H1 (cell line): ENCODE data around the gene NEO1. TPM values are rescaled to one million over a fixed set of nuclear protein-coding genes. Genes with fewer than 3 reads are reported as not detected.

Source experiments
- CTCF ChIA-PET: fragments of 300-600 bp; sonication (Branson Sonifier 250); formaldehyde crosslinking; loops from one replicate; lab custom pipeline; 2021; ENCODE audit not compliant: partially characterized antibody; lab: Charles Lee
- POLR2A ChIA-PET: fragments of 300-600 bp; sonication (Branson Sonifier 250); formaldehyde crosslinking; loops from one replicate; lab custom pipeline; 2021; ENCODE audit warnings: inconsistent platforms; ENCODE audit not compliant: partially characterized antibody; lab: Charles Lee
- DNase-seq, 2 experiments: peaks; one replicate each; pipeline versions ENCODE4 v3.0.0 to v3.0.0-alpha.2; 2010 to 2022; ENCODE audit warnings: low spot score in 2 of 2, low read depth in 1 of 2, mixed read lengths in 1 of 2
- FAIRE-seq: peaks from 2 replicates; lab custom pipeline; 2011; peaks lifted over from hg19 to GRCh38; lab: Jason Lieb, UNC
- H2AFZ ChIP-seq: 2 replicates; pipeline ENCODE4 v1.8.1; 2012; ENCODE audit warnings: low read length, inconsistent platforms
- H2AK5ac ChIP-seq: 2 replicates; pipeline ENCODE4 v1.6.1; 2013; ENCODE audit warnings: low read depth, low read length
- H2BK120ac ChIP-seq: replicated peaks from 2 replicates; pipeline ENCODE3; 2013; ENCODE audit warnings: low read depth, low read length, inconsistent platforms
- H2BK12ac ChIP-seq: 2 replicates; pipeline ENCODE4 v1.6.1; 2013; ENCODE audit warnings: low read depth, low read length
- H2BK15ac ChIP-seq: 2 replicates; pipeline ENCODE4 v1.6.1; 2013; ENCODE audit warnings: low read length
- H2BK20ac ChIP-seq: 2 replicates; pipeline ENCODE4 v1.6.1; 2013; ENCODE audit warnings: low read length
- H2BK5ac ChIP-seq: 2 replicates; pipeline ENCODE4 v1.6.1; 2013; ENCODE audit warnings: low read depth, low read length
- H3K14ac ChIP-seq: 2 replicates; pipeline ENCODE4 v1.6.1; 2013; ENCODE audit warnings: inconsistent platforms; ENCODE audit not compliant: insufficient read length
- H3K18ac ChIP-seq: 2 replicates; pipeline ENCODE4 v1.6.1; 2013; ENCODE audit warnings: low read length; ENCODE audit errors: extremely low read depth
- H3K23ac ChIP-seq: 2 replicates; pipeline ENCODE4 v1.6.1; 2013; ENCODE audit warnings: inconsistent platforms; ENCODE audit not compliant: insufficient read length
- H3K23me2 ChIP-seq: 2 replicates; pipeline ENCODE4 v1.6.1; 2013; ENCODE audit warnings: low read depth, low read length
- H3K27ac ChIP-seq: 2 replicates; pipeline ENCODE4 v1.6.1; 2011; ENCODE audit warnings: low read depth, low read length, inconsistent platforms
- H3K27me3 ChIP-seq, 4 experiments: replicated peaks in 1 of 4; 1 replicate in 1 of 4; 2 replicates in 3 of 4; pipeline versions ENCODE4 v1.6.1 to v1.8.1; 2011 to 2013; ENCODE audit warnings: low read length in 3 of 4, mild to moderate bottlenecking in 3 of 4, inconsistent platforms in 2 of 4, mixed read lengths in 2 of 4, moderate library complexity in 1 of 4; ENCODE audit not compliant: control insufficient read depth in 3 of 4, insufficient read depth in 3 of 4; ENCODE audit errors: extremely low read depth in 1 of 4
- H3K36me3 ChIP-seq, 4 experiments: 2 replicates each; pipeline versions ENCODE4 v1.6.1 to v1.8.1; 2011 to 2013; ENCODE audit warnings: mild to moderate bottlenecking in 4 of 4, low read length in 3 of 4, moderate library complexity in 2 of 4, control low read depth in 1 of 4, inconsistent platforms in 1 of 4; ENCODE audit not compliant: insufficient read depth in 4 of 4, control insufficient read depth in 2 of 4
- H3K4ac ChIP-seq: replicated peaks from 2 replicates; pipeline ENCODE3; 2013; ENCODE audit warnings: low read length, low read depth, mixed read lengths, inconsistent platforms; ENCODE audit not compliant: insufficient read length
- H3K4me1 ChIP-seq, 4 experiments: replicated peaks in 1 of 4; 1 replicate in 1 of 4; 2 replicates in 3 of 4; pipeline versions ENCODE4 v1.6.1 to v1.8.1; 2011 to 2013; ENCODE audit warnings: low read length in 3 of 4, inconsistent platforms in 2 of 4, mixed read lengths in 1 of 4; ENCODE audit not compliant: insufficient read depth in 4 of 4, control insufficient read depth in 3 of 4
- H3K4me2 ChIP-seq, 2 experiments: 2 replicates each; pipeline versions ENCODE4 v1.6.1 to v1.8.1; 2011 to 2013; ENCODE audit warnings: low read depth in 2 of 2, low read length in 2 of 2, control low read depth in 1 of 2, inconsistent platforms in 1 of 2, mild to moderate bottlenecking in 1 of 2; ENCODE audit not compliant: insufficient read depth in 1 of 2
- H3K4me3 ChIP-seq, 4 experiments: fragments of 200-600, 300-600 bp in 1 of 4; sonication (generic), shearing (Covaris generic), sonication (Bioruptor Twin) in 1 of 4; 2 replicates each; pipeline versions ENCODE4 v1.5.1 to v1.8.1; 2011 to 2016; ENCODE audit warnings: low read length in 4 of 4, low read depth in 3 of 4, control low read depth in 2 of 4, inconsistent platforms in 2 of 4, mild to moderate bottlenecking in 2 of 4, mixed read lengths in 1 of 4, moderate library complexity in 1 of 4; ENCODE audit not compliant: insufficient read depth in 2 of 4; ENCODE audit errors: extremely low read depth in 1 of 4
- H3K56ac ChIP-seq: replicated peaks from 2 replicates; pipeline ENCODE3; 2013; ENCODE audit warnings: low read depth, mild to moderate bottlenecking, mixed read lengths, low read length, inconsistent platforms; ENCODE audit not compliant: insufficient read length
- H3K79me1 ChIP-seq: 2 replicates; pipeline ENCODE4 v1.6.1; 2013; ENCODE audit warnings: low read depth, low read length, control low read depth
- H3K79me2 ChIP-seq, 2 experiments: 2 replicates each; pipeline versions ENCODE4 v1.6.1 to v1.8.1; 2012 to 2013; ENCODE audit warnings: low read length in 2 of 2, mild to moderate bottlenecking in 2 of 2, inconsistent platforms in 1 of 2; ENCODE audit not compliant: insufficient read depth in 2 of 2, control insufficient read depth in 1 of 2
- H3K9ac ChIP-seq, 4 experiments: replicated peaks in 1 of 4; 1 replicate in 1 of 4; 2 replicates in 3 of 4; pipeline versions ENCODE4 v1.6.1 to v1.8.1; 2011 to 2013; ENCODE audit warnings: low read depth in 3 of 4, low read length in 3 of 4, control low read depth in 2 of 4, mild to moderate bottlenecking in 2 of 4, moderate library complexity in 2 of 4, inconsistent platforms in 1 of 4; ENCODE audit errors: extremely low read depth in 1 of 4
- H3K9me3 ChIP-seq, 2 experiments: 2 replicates each; pipeline versions ENCODE4 v1.6.1 to v1.8.1; 2012 to 2013; ENCODE audit warnings: mild to moderate bottlenecking in 2 of 2, moderate library complexity in 2 of 2, control low read depth in 1 of 2, inconsistent platforms in 1 of 2, low read depth in 1 of 2, low read length in 1 of 2, mixed read lengths in 1 of 2; ENCODE audit not compliant: insufficient read depth in 2 of 2
- H4K20me1 ChIP-seq, 2 experiments: replicated peaks in 1 of 2; 2 replicates each; pipeline versions ENCODE3 to v1.8.1; 2011 to 2013; ENCODE audit warnings: inconsistent platforms in 2 of 2, low read length in 2 of 2, mild to moderate bottlenecking in 1 of 2; ENCODE audit not compliant: insufficient read depth in 2 of 2, control insufficient read depth in 1 of 2
- H4K5ac ChIP-seq: 2 replicates; pipeline ENCODE4 v1.6.1; 2013; ENCODE audit warnings: low read length, low read depth, mixed read lengths, inconsistent platforms; ENCODE audit not compliant: insufficient read length
- H4K8ac ChIP-seq: 2 replicates; pipeline ENCODE4 v1.8.0; 2013; ENCODE audit warnings: mild to moderate bottlenecking, moderate library complexity, low read length, inconsistent platforms; ENCODE audit not compliant: insufficient read depth; ENCODE audit errors: extremely low read depth
- H4K91ac ChIP-seq: replicated peaks from 2 replicates; pipeline ENCODE3; 2013; ENCODE audit warnings: low read length, mixed read lengths, inconsistent platforms; ENCODE audit not compliant: insufficient read length
- BRCA1 ChIP-seq: IDR thresholded peaks from 2 replicates; pipeline ENCODE4 v1.6.1; 2012; ENCODE audit warnings: low read depth, low read length, improper control_type of control experiment
- GABPA ChIP-seq: IDR thresholded peaks from 2 replicates; pipeline ENCODE4 v1.6.1; 2011; ENCODE audit warnings: mild to moderate bottlenecking, low read length, moderate library complexity, borderline replicate concordance; ENCODE audit not compliant: insufficient read depth
- HDAC2 ChIP-seq, 2 experiments: fragments of 300-600 bp in 1 of 2; sonication (generic) in 1 of 2; IDR thresholded peaks; 2 replicates each; pipeline ENCODE4 v1.6.1; 2011 to 2012; ENCODE audit warnings: low read depth in 2 of 2, low read length in 2 of 2, mild to moderate bottlenecking in 2 of 2, moderate library complexity in 2 of 2, borderline replicate concordance in 1 of 2, inconsistent platforms in 1 of 2
- NRF1 ChIP-seq: IDR thresholded peaks from 2 replicates; pipeline ENCODE4 v1.6.1; 2011; ENCODE audit warnings: mild to moderate bottlenecking, low read depth, low read length, improper control_type of control experiment
- POLR2A ChIP-seq, 2 experiments: IDR thresholded peaks; 1 replicate in 1 of 2; 2 replicates in 1 of 2; pipeline ENCODE4 v1.6.1; 2011; ENCODE audit warnings: low read depth in 2 of 2, low read length in 2 of 2, mild to moderate bottlenecking in 2 of 2; ENCODE audit errors: control extremely low read depth in 1 of 2
- SIRT6 ChIP-seq: IDR thresholded peaks from one replicate; pipeline ENCODE4 v1.7.1; 2012; ENCODE audit warnings: low read length, inconsistent platforms
- TBP ChIP-seq: IDR thresholded peaks from 2 replicates; pipeline ENCODE4 v1.6.1; 2011; ENCODE audit warnings: low read depth, low read length, improper control_type of control experiment
- WGBS, 2 experiments: shearing (Covaris generic) in 1 of 2; methylation state at CpG; one replicate each; pipeline versions ENCODE4 v1.1.6 to v1.1.7; 2013 to 2015; ENCODE audit warnings: low lambda C conversion rate in 2 of 2, mixed read lengths in 2 of 2, inconsistent platforms in 1 of 2, low coverage in 1 of 2, missing lambda C conversion rate in 1 of 2; ENCODE audit not compliant: insufficient replicate concordance in 2 of 2, insufficient coverage in 1 of 2, insufficient read length in 1 of 2; ENCODE audit errors: extremely low coverage in 1 of 2, missing lambda C conversion rate in 1 of 2; 5-methylcytosine and 5-hydroxymethylcytosine counted together
- polyA plus RNA-seq, 7 experiments: library from polyadenylated mRNA; depleted of rRNA in 3 of 7; stranded (reverse) in 5 of 7; unstranded in 2 of 7; fragments of >200 nt in 5 of 7; fragments of 200-250 nt in 2 of 7; gene quantifications; 1 replicate in 5 of 7; 2 replicates in 1 of 7; 4 replicates in 1 of 7; pipeline versions ENCODE4 v1.2.1 to v1.2.3, GENCODE V29; 2011 to 2013; ENCODE audit warnings: missing spikeins in 2 of 7, mixed read lengths in 2 of 7
- total RNA-seq: library from RNA; stranded (reverse); fragmentation: NEBNext Ultra II Directional; extraction: Animal tissue kit (Norgen Biotek cat#: 25700); gene quantifications from 2 replicates; pipeline ENCODE4 v1.2.1, GENCODE V29; 2021
- TF ChIP-seq, protein P1 (sequence below), 3 experiments: IDR thresholded peaks; 1 replicate in 2 of 3; 2 replicates in 1 of 3; pipeline versions ENCODE4 v1.5.1 to v1.6.1; 2011; ENCODE audit warnings: low read length in 3 of 3, mild to moderate bottlenecking in 3 of 3, inconsistent platforms in 2 of 3, low read depth in 1 of 3, moderate library complexity in 1 of 3; ENCODE audit not compliant: insufficient read depth in 1 of 3; ENCODE audit errors: control extremely low read depth in 1 of 3

The NEO1 gene
- total and polyA plus RNA-seq, 2 of the 8 experiments (the other 6 are each of a cell fraction or from before 2014, with no cell fraction given) = 36.0 to 51.0 TPM

- Histone ChIP-seq H4K20me1 (no peaks in the 10 kb centered on the region), H3K23me2 (no peaks in the 10 kb centered on the region), H3K23ac (no peak overlapping the region), H3K4ac (no peak overlapping the region), H3K18ac (no peak overlapping the region), H2BK12ac (no peak overlapping the region), H3K36me3 (peaks cover 8 to 20% (median 15%) of the 10 kb centered on the region in 4 experiments; a peak in 7 of 8 replicates), H2BK15ac (no peak overlapping the region), H3K79me1 (no peaks in the 10 kb centered on the region), H3K9ac (0 out of 7 replicates have a peak overlapping the region, but pooled peaks of 1 of the 4 experiments have one; percentile 19), H3K27me3 (no peaks in the 10 kb centered on the region), H4K91ac (no peak overlapping the region), H3K4me2 (no peak overlapping the region), H3K27ac (no peak overlapping the region), H3K14ac (no peak overlapping the region), H4K8ac (no peak overlapping the region), H3K56ac (no peak overlapping the region), H3K4me3 (no peak overlapping the region), H4K5ac (no peak overlapping the region), H3K79me2 (no peaks in the 10 kb centered on the region), H2AK5ac (no peak overlapping the region), H2BK20ac (no peak overlapping the region), H3K4me1 (no peaks in the 10 kb centered on the region), H2AFZ (no peak overlapping the region), H2BK5ac (no peak overlapping the region; the same call in 1 of the 2 replicates), H2BK120ac (no peak overlapping the region), H3K9me3 (no peaks in the 10 kb centered on the region)
- no peak for FAIRE-seq
- CTCF ChIA-PET = interaction anchor here (0.8 to 2.2 kb wide), 6 partner anchors 9 to 404 kb away, joined by 3 to 6 read pairs (median 4); no protein-coding TSS in a partner anchor
- POLR2A ChIA-PET = no interaction called here
- no peak for DNase-seq
- 87% methylated on average over 9 of the region's 9 CpGs; no CpG with 5 or more reads in 1 of the 2 experiments for WGBS, 2 experiments
- TF ChIP-seq TBP = no peak
- no peak for TF ChIP-seq SIRT6
- no peak for TF ChIP-seq NRF1
- TF ChIP-seq, protein P1, sequence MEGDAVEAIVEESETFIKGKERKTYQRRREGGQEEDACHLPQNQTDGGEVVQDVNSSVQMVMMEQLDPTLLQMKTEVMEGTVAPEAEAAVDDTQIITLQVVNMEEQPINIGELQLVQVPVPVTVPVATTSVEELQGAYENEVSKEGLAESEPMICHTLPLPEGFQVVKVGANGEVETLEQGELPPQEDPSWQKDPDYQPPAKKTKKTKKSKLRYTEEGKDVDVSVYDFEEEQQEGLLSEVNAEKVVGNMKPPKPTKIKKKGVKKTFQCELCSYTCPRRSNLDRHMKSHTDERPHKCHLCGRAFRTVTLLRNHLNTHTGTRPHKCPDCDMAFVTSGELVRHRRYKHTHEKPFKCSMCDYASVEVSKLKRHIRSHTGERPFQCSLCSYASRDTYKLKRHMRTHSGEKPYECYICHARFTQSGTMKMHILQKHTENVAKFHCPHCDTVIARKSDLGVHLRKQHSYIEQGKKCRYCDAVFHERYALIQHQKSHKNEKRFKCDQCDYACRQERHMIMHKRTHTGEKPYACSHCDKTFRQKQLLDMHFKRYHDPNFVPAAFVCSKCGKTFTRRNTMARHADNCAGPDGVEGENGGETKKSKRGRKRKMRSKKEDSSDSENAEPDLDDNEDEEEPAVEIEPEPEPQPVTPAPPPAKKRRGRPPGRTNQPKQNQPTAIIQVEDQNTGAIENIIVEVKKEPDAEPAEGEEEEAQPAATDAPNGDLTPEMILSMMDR (IDR thresholded peaks at IDR 0.05; ENCODE audit: control extremely low read depth in 1 of 3, insufficient read depth in 1 of 3, low read depth in 1 of 3, low read length in 3 of 3) = no peak
- no peak for TF ChIP-seq GABPA
- no peak for TF ChIP-seq HDAC2 (IDR thresholded peaks at IDR 0.05; ENCODE audit: borderline replicate concordance in 1 of 2, low read depth in 2 of 2, low read length in 2 of 2)
- TF ChIP-seq BRCA1 = no peak
- no peak for TF ChIP-seq POLR2A (IDR thresholded peaks at IDR 0.05; ENCODE audit: control extremely low read depth in 1 of 2, low read depth in 2 of 2, low read length in 2 of 2)
Observed at GRCh38 chr15:73296609-73297353, 244.5 kb downstream of the NEO1 start.
